Type B pancreatic cell (in vitro differentiated cells): ENCODE results near the gene SMPDL3A. TPM values are rescaled to one million over a fixed set of nuclear protein-coding genes. Genes with fewer than 3 reads are reported as not detected.

ENCODE experiments used
- DNase-seq: peaks from one replicate; pipeline ENCODE4 v3.0.0; 2021; ENCODE audit warnings: mixed read lengths; ENCODE audit not compliant: unreplicated experiment; ENCODE audit errors: extremely low spot score
- H3K27ac Mint-ChIP-seq: 2 replicates; pipeline ENCODE4 v1.8.0; 2021; ENCODE audit warnings: mild to moderate bottlenecking, mixed read lengths
- H3K27me3 Mint-ChIP-seq: 2 replicates; pipeline ENCODE4 v1.8.0; 2021; ENCODE audit warnings: mixed read lengths
- H3K36me3 Mint-ChIP-seq: 2 replicates; pipeline ENCODE4 v1.8.0; 2021; ENCODE audit warnings: mixed read lengths
- H3K4me1 Mint-ChIP-seq: one replicate; pipeline ENCODE4 v1.8.0; 2021; ENCODE audit warnings: mixed read lengths; ENCODE audit not compliant: unreplicated experiment
- H3K4me3 Mint-ChIP-seq: 2 replicates; pipeline ENCODE4 v1.8.0; 2021; ENCODE audit warnings: mild to moderate bottlenecking, mixed read lengths
- H3K9me3 Mint-ChIP-seq: 2 replicates; pipeline ENCODE4 v1.8.0; 2021; ENCODE audit warnings: mixed read lengths
- total RNA-seq: library from RNA; stranded (reverse); gene quantifications from 2 replicates; pipeline ENCODE4 v1.2.1, GENCODE V29; 2021; ENCODE audit warnings: low replicate concordance
- TF ChIP-seq, protein P1 (sequence below): fragments of 200-600 bp; sonication (generic); conservative IDR thresholded peaks from 2 replicates; pipeline ENCODE4 v1.5.0; 2021; ENCODE audit warnings: antibody characterized with exemption, mild to moderate bottlenecking

Gene SMPDL3A
- total RNA-seq, 1 donor from 2014 or later = 9.4 TPM

DNA sequence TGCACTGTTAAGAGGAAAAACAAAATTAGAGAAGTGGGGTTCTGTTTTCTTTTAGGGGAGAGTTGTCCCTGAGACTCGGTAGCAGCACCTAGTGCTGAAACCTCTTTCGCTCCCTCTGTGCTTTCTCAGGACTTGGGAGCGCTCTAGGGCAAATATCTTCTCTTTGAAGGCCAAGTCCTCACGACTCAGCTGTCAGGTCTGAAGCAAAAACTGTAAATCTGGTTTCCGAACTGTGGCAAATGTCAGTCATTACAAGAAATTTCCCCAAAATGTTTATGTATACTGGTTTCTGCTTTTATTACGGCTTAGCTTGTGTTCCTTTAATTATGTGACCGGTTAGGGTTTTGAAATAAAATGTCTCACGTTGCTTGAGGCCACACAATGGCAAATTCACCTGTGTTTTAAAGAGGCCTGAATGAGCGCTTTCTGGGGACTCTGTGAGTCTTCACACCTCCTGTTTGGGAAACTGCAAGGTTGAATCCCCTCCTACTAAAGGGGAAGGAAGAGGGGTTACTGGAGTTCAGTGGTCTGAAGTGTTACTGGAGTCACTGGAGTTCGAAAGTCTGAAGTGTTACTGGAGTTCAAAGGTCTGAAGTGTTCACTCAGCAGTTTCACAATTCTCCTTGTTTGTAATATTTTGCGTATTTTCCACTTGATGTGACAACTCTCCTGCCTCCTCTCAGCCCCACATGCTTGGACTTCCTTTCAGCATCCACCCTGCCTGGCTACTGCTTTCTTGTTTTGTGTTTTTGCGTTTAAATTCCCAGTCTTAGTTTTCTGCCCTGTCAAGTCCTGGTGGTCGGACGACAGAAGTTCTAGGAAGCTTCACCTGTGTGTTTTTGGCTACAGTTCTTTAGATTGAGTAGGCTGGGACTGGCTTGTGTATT lies 1.6 kb downstream of the SMPDL3A start:
- Mint-ChIP-seq H3K27ac (peak overlapping the region; percentile 78), H3K4me3 (peak overlapping the region; percentile 87), H3K27me3 (no peaks in the 10 kb centered on the region), H3K9me3 (no peaks in the 10 kb centered on the region), H3K36me3 (no peaks in the 10 kb centered on the region), H3K4me1 (peaks cover 36% of the 10 kb centered on the region)
- TF ChIP-seq, protein P1, sequence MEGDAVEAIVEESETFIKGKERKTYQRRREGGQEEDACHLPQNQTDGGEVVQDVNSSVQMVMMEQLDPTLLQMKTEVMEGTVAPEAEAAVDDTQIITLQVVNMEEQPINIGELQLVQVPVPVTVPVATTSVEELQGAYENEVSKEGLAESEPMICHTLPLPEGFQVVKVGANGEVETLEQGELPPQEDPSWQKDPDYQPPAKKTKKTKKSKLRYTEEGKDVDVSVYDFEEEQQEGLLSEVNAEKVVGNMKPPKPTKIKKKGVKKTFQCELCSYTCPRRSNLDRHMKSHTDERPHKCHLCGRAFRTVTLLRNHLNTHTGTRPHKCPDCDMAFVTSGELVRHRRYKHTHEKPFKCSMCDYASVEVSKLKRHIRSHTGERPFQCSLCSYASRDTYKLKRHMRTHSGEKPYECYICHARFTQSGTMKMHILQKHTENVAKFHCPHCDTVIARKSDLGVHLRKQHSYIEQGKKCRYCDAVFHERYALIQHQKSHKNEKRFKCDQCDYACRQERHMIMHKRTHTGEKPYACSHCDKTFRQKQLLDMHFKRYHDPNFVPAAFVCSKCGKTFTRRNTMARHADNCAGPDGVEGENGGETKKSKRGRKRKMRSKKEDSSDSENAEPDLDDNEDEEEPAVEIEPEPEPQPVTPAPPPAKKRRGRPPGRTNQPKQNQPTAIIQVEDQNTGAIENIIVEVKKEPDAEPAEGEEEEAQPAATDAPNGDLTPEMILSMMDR = no peak
- no peak for DNase-seq

DNA sequence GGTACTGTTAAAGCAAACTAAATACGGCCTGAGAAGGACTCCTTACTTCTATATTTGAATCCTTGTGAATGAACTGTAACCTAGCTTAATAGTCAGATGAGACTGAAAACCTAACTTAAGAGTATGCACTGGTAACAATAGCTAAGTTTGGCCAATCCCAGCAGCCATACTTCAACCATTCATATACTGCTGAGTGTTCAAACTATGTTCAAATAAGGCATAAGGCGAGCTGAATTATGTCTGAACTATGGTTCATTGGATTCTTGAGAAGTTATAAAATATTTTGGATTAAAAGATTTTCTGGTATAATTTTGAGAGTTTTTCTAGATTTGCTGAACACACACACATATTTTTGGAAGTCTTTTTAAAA lies 2.2 kb downstream of the SMPDL3A start:
- H3K36me3 Mint-ChIP-seq = no peaks in the 10 kb centered on the region
- peak overlapping the region; percentile 87 for H3K4me3 Mint-ChIP-seq
- no peak for DNase-seq

DNA sequence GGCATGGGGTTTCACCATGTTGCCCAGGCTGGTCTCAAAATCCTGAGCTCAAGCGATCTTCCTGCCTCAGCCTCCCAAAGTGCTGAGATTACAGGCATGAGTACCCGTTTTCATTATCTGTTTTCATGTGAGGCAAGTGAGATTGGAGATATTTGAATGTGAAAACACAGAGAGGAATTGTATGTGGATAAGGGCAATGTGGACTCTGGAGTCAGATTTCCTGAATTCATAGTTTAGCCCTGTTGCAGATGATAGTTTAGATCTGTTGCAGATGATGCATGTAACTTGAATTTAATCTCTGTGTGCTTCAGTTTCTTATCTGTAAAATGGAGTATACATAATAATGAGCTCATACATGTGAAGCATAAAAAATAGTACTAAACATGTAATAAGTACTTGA lies 3.7 kb downstream of the SMPDL3A start:
- peaks cover 1% of the 10 kb centered on the region for H3K36me3 Mint-ChIP-seq
- no peaks in the 10 kb centered on the region for H3K9me3 Mint-ChIP-seq
- TF ChIP-seq, protein P1 = no peak
- no peak for DNase-seq
- H3K4me3 Mint-ChIP-seq = peak overlapping the region; percentile 16
- H3K27ac Mint-ChIP-seq = peak overlapping the region; percentile 52
- H3K4me1 Mint-ChIP-seq = peaks cover 35% of the 10 kb centered on the region
- H3K27me3 Mint-ChIP-seq = no peaks in the 10 kb centered on the region

More for the DNA sequence above, 2.2 kb downstream of the SMPDL3A start:
- no peaks in the 10 kb centered on the region for H3K27me3 Mint-ChIP-seq
- peak overlapping the region; percentile 78 for H3K27ac Mint-ChIP-seq
- no peaks in the 10 kb centered on the region for H3K9me3 Mint-ChIP-seq
- peaks cover 36% of the 10 kb centered on the region for H3K4me1 Mint-ChIP-seq
- TF ChIP-seq, protein P1 = no peak

DNA sequence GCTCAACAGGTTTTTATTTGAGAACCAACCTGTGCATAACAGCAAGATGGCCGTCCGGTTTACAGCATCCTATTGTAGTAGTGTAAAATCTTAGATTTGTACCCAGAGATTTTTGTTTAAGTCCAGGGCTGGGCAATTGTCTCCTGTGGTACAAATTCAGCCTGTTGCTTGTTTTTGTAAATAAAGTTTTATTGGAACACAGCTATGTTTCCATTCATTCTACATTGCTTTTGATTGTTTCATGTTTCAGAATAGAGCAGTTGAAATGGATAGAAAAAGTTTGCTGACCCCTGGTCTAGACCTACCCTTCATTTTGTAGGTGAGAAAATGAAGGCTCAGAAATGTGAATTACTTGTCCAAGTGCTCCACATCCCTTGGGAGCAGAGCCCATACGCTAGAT lies 8.5 kb downstream of the SMPDL3A start:
- TF ChIP-seq, protein P1 = no peak
- peak overlapping the region; percentile 29 for H3K27ac Mint-ChIP-seq
- no peaks in the 10 kb centered on the region for H3K27me3 Mint-ChIP-seq
- DNase-seq = no peak
- H3K36me3 Mint-ChIP-seq = peaks cover 5% of the 10 kb centered on the region
- H3K9me3 Mint-ChIP-seq = no peaks in the 10 kb centered on the region
- H3K4me3 Mint-ChIP-seq = no peak overlapping the region
- peaks cover 12% of the 10 kb centered on the region for H3K4me1 Mint-ChIP-seq

DNA sequence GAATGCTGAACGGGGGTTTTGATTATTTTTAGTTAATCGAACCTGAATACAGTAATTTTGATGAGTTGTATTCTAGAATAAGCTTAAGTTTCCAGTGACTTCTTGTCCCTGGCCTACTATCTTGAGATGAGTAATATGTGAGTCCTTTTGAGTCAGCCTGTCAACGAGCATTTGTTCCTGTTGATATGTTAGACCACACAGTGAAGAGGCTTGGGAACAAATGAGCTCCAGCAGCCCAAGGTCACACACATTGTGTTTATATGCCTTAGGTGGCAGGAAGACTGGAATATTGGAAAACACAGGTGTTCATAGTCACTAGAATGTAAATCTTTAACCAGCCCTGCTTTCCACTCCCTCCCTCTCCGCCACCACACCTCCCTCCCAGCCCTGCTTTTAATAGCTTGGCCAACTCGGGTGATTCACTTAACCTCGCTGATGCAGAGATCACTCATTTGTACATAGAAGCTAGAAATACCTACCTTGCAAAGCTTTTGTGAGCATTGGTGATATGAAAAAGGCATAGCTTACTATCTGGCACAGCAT lies 9.1 kb downstream of the SMPDL3A start:
- Mint-ChIP-seq H3K36me3 (peaks cover 5% of the 10 kb centered on the region), H3K4me3 (no peak overlapping the region), H3K9me3 (no peaks in the 10 kb centered on the region), H3K27me3 (no peaks in the 10 kb centered on the region), H3K27ac (peak overlapping the region; percentile 29), H3K4me1 (peaks cover 6% of the 10 kb centered on the region)
- TF ChIP-seq, protein P1 = no peak
- DNase-seq = no peak
